Prostate gland (tissue), 2 donors: ENCODE measurements around the gene ANGPTL4. TPM values are rescaled to one million over a fixed set of nuclear protein-coding genes. Genes with fewer than 3 reads are reported as not detected.

Experiments
- DNase-seq: peaks from one replicate; pipeline ENCODE4 v3.0.0-alpha.2; 2019; ENCODE audit warnings: low spot score
- H3K27ac ChIP-seq, 2 donors: fragments of 200-600 bp; sonication (generic); 2 replicates each; pipeline ENCODE4 v1.5.1; 2017 to 2019
- H3K27me3 ChIP-seq: fragments of 200-600 bp; sonication (generic); replicated peaks from 2 replicates; pipeline ENCODE4 v1.5.1; 2019; ENCODE audit not compliant: insufficient read depth
- H3K36me3 ChIP-seq, 2 donors: fragments of 200-600 bp; sonication (generic); 1 replicate in 1 of 2; 2 replicates in 1 of 2; pipeline versions ENCODE4 v1.5.1 to v1.8.1; 2017 to 2019
- H3K4me1 ChIP-seq: fragments of 200-600 bp; sonication (generic); replicated peaks from 2 replicates; pipeline ENCODE4 v1.5.1; 2019
- H3K4me3 ChIP-seq, 2 donors: fragments of 200-600 bp; sonication (generic); 2 replicates each; pipeline ENCODE4 v1.5.1; 2017 to 2019
- H3K9me3 ChIP-seq: fragments of 200-600 bp; sonication (generic); 2 replicates; pipeline ENCODE4 v1.5.1; 2017
- POLR2A ChIP-seq: fragments of 450-650 bp; IDR thresholded peaks from one replicate; pipeline ENCODE4 v1.6.1; 2016; ENCODE audit warnings: antibody characterized with exemption, mild to moderate bottlenecking
- POLR2AphosphoS5 ChIP-seq: sonication (generic); formaldehyde crosslinking; IDR thresholded peaks from one replicate; pipeline ENCODE4 v1.6.1; 2017; ENCODE audit warnings: antibody characterized with exemption
- WGBS: methylation state at CpG from one replicate; pipeline ENCODE4 v1.1.5; 2018; 5-methylcytosine and 5-hydroxymethylcytosine counted together
- intact Hi-C: fragments of 100-400 bp; cut with DNase I; formaldehyde crosslinking; loops from one replicate; pipeline ENCODE4 v1.14.2; 2022
- total RNA-seq, 2 donors: library from RNA; depleted of rRNA; stranded (reverse); fragments of >200 nt; gene quantifications; one replicate each; pipeline ENCODE4 v1.1.0, GENCODE V29; 2016
- TF ChIP-seq, protein P1 (sequence below), 4 experiments: fragments of 200-600 bp in 2 of 4; fragments of 450-650 bp in 2 of 4; sonication (generic) in 2 of 4; IDR thresholded peaks; 1 replicate in 3 of 4; 2 replicates in 1 of 4; pipeline ENCODE4 v1.5.1; 2016 to 2019; ENCODE audit warnings: antibody characterized with exemption in 4 of 4, mild to moderate bottlenecking in 2 of 4, moderate library complexity in 2 of 4

ANGPTL4 gene
- total RNA-seq, 2 donors from 2014 or later: 25.7 to 26.4 TPM

DNA sequence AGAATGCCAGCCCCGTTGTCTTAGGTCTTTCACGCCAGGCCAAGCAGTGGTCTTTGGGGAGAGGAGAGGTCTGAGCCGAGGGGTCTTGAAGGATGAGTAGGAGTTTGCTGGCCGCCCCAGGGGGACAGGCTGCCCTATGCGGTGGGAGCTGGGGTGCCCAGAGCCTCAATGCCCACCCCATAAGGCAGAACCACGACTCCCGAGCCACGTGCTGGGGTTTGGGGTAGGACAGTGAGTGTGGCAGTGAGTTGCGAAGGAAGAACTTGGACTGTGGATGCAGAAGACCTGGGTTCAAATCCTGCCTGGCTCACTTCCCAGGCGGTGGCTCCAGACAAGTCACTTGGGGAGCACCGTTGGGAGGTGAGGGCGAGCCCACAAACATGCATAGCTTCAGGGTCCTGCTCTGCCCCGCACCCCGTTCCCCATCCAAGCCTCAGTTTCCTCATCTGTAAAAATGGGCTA, 31.7 kb downstream of the ANGPTL4 start:
- no peak for TF ChIP-seq POLR2AphosphoS5
- no peak for TF ChIP-seq POLR2A
- TF ChIP-seq, protein P1, sequence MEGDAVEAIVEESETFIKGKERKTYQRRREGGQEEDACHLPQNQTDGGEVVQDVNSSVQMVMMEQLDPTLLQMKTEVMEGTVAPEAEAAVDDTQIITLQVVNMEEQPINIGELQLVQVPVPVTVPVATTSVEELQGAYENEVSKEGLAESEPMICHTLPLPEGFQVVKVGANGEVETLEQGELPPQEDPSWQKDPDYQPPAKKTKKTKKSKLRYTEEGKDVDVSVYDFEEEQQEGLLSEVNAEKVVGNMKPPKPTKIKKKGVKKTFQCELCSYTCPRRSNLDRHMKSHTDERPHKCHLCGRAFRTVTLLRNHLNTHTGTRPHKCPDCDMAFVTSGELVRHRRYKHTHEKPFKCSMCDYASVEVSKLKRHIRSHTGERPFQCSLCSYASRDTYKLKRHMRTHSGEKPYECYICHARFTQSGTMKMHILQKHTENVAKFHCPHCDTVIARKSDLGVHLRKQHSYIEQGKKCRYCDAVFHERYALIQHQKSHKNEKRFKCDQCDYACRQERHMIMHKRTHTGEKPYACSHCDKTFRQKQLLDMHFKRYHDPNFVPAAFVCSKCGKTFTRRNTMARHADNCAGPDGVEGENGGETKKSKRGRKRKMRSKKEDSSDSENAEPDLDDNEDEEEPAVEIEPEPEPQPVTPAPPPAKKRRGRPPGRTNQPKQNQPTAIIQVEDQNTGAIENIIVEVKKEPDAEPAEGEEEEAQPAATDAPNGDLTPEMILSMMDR (IDR thresholded peaks at IDR 0.05): no peak
- no peak for DNase-seq
- Histone ChIP-seq H3K9me3 (no peaks in the 10 kb centered on the region), H3K27ac (peak overlapping the region; percentile 19 to 51), H3K4me3 (no peak overlapping the region), H3K4me1 (peaks cover 15% of the 10 kb centered on the region), H3K36me3 (peaks cover 0 to 5% of the 10 kb centered on the region in 2 donors), H3K27me3 (no peaks in the 10 kb centered on the region)
- 93% methylated on average over 13 of the region's 14 CpGs for WGBS
- intact Hi-C loops: no loop called here

DNA sequence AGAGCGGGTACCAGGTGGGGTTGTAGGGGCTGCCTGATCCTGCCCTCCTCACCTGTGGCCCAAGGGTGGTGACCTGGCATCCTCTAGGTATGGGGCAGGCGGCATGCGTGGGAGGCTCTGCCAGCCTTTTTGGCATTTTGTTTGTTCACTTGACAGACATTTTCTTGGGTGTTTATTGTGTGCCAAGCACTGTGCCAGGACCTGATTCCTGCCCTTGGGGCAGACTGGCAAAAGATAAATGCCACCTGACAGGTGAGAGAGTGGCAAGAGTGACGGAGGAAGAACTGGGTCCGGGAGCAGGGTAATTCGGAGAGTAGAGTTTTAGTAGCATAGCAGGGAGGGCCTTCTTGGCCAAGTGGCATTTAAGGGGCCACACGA, 32.2 kb downstream of the ANGPTL4 start:
- WGBS: 54% methylated on average over 7 of the region's 7 CpGs

DNA sequence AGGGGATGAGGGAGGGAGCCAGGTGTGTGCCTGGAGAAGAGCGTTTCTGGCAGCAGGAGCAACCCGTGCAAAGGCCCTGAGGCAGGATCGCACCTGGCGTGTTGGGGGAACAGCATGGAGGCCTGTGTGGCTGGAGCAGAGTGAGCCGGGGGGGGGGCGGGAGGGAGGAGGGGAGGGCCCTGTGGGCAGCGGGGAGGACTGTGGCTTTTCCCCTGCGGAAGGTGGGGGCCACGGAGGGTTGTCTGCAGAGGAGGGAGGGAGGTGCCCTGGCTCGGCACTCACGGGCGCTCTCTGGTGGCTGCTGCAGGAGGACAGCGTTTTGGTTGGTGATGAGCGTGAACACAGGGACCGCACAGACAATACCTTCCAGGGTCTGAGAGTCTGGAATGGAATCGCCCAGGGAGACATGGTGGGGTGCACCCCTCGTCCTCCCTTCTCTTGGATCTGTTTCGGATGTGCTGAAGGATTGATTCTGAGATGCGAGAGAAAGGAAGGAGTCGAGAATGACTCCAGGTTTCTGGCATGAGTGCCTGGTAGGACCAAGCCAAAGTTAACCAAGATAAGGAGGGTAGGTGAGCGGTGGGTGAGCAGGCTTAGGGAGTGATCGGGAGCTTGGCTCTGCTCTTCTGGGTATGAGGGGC, 32.7 kb downstream of the ANGPTL4 start:
- DNase-seq: peak; percentile 54
- peaks cover 0 to 6% of the 10 kb centered on the region in 2 donors for H3K36me3 ChIP-seq
- peak overlapping the region in 1 of 2 donors; percentile 1 for H3K27ac ChIP-seq
- peaks cover 11% of the 10 kb centered on the region for H3K4me1 ChIP-seq
- no peaks in the 10 kb centered on the region for H3K27me3 ChIP-seq
- no peak overlapping the region for H3K4me3 ChIP-seq
- TF ChIP-seq, protein P1 (IDR thresholded peaks at IDR 0.05): peak in 3 of 4 experiments; percentile 53 to 63 (median 60)
- TF ChIP-seq POLR2AphosphoS5 (peak; percentile 20), POLR2A (no peak)
- no peaks in the 10 kb centered on the region for H3K9me3 ChIP-seq
- intact Hi-C loops: no loop called here
- 48% methylated on average over 22 of the region's 22 CpGs for WGBS

More for the DNA sequence above, 32.2 kb downstream of the ANGPTL4 start:
- peaks cover 0 to 5% of the 10 kb centered on the region in 2 donors for H3K36me3 ChIP-seq
- no peaks in the 10 kb centered on the region for H3K27me3 ChIP-seq
- intact Hi-C loops: no loop called here
- peak overlapping the region in 1 of 2 donors; percentile 19 for H3K27ac ChIP-seq
- peaks cover 15% of the 10 kb centered on the region for H3K4me1 ChIP-seq
- H3K4me3 ChIP-seq: no peak overlapping the region
- H3K9me3 ChIP-seq: no peaks in the 10 kb centered on the region
- no peak for TF ChIP-seq POLR2AphosphoS5
- TF ChIP-seq POLR2A: no peak
- TF ChIP-seq, protein P1 (IDR thresholded peaks at IDR 0.05): no peak
- DNase-seq: no peak

DNA sequence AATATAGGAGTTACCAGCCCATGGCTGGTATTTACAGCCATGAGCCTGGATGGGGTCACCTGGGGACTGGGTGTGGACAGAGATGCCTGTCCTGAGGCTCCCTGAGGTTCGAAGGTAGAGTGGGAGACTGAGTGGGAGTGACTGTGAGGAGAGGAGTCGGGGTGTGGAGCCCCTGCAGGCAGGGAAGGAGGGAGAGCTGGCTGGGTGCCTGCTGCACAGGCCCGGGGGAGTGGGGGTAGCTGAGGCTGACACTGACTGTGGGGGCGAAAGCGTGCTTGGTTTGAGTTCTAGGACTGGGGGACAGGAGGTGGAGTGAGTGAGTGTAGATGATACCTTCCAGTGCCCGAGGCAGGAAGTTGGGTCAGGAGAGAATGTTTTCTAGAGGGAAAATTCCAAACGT, 33.3 kb downstream of the ANGPTL4 start:
- no peak for DNase-seq
- Histone ChIP-seq H3K27ac (peak overlapping the region in 1 of 2 donors; percentile 1), H3K27me3 (no peaks in the 10 kb centered on the region), H3K4me3 (no peak overlapping the region), H3K36me3 (peaks cover 0 to 12% of the 10 kb centered on the region in 2 donors), H3K4me1 (peaks cover 5% of the 10 kb centered on the region), H3K9me3 (no peaks in the 10 kb centered on the region)
- WGBS: 27% methylated on average over 7 of the region's 7 CpGs
- TF ChIP-seq, protein P1 (IDR thresholded peaks at IDR 0.05): no peak
- no peak for TF ChIP-seq POLR2AphosphoS5
- TF ChIP-seq POLR2A: no peak
- intact Hi-C loops: no loop called here
